MM.1S (cell line): ENCODE measurements around the gene BTBD1.
A peak's percentile ranks its signal among the peaks of the same experiment; 100 is the strongest.
"Not testable (repeated sequence)": the region's sequence is repeated elsewhere in the genome, so short reads cannot be mapped to it uniquely, and the experiment has no call there.

ENCODE experiments used
- DNase-seq: peaks from one replicate; pipeline ENCODE4 v3.0.0-alpha.2; 2015
- H2AFZ ChIP-seq: fragments of 300-600 bp; sonication (generic); 2 replicates; pipeline ENCODE4 v1.6.0; 2016; ENCODE audit warnings: antibody characterized with exemption, low read length
- H3F3A ChIP-seq: fragments of 300-600 bp; sonication (generic); 2 replicates; pipeline ENCODE4 v1.6.1; 2016; ENCODE audit warnings: mild to moderate bottlenecking, antibody characterized with exemption, low read length, moderate library complexity, mixed read lengths; ENCODE audit not compliant: insufficient read depth
- H3K27ac ChIP-seq: fragments of 300-600 bp; sonication (generic); 2 replicates; pipeline ENCODE4 v1.5.1; 2016; ENCODE audit warnings: mild to moderate bottlenecking, low read length
- H3K27me3 ChIP-seq: fragments of 300-600 bp; sonication (generic); replicated peaks from 2 replicates; pipeline ENCODE4 v1.6.0; 2016; ENCODE audit warnings: low read length; ENCODE audit not compliant: insufficient read depth
- H3K36me3 ChIP-seq: fragments of 300-600 bp; sonication (generic); replicated peaks from 2 replicates; pipeline ENCODE4 v1.6.1; 2016; ENCODE audit warnings: mild to moderate bottlenecking, low read length, mixed read lengths; ENCODE audit not compliant: insufficient read depth
- H3K4me1 ChIP-seq: fragments of 300-600 bp; sonication (generic); 2 replicates; pipeline ENCODE4 v1.6.1; 2016; ENCODE audit warnings: low read length, mixed read lengths
- H3K4me2 ChIP-seq: fragments of 300-600 bp; sonication (generic); 2 replicates; pipeline ENCODE4 v1.6.0; 2016; ENCODE audit warnings: low read depth, low read length
- H3K4me3 ChIP-seq: fragments of 300-600 bp; sonication (generic); 2 replicates; pipeline ENCODE4 v1.5.1; 2016; ENCODE audit warnings: low read length, mixed read lengths
- H3K79me2 ChIP-seq: fragments of 300-600 bp; sonication (generic); 2 replicates; pipeline ENCODE4 v1.6.1; 2016; ENCODE audit warnings: mixed run types, low read length, mixed read lengths
- H3K9ac ChIP-seq: fragments of 300-600 bp; sonication (generic); 2 replicates; pipeline ENCODE4 v1.6.1; 2016; ENCODE audit warnings: low read length, mixed read lengths
- H3K9me2 ChIP-seq: fragments of 300-600 bp; sonication (generic); replicated peaks from 2 replicates; pipeline ENCODE4 v1.6.1; 2016; ENCODE audit warnings: mild to moderate bottlenecking, low read length, mixed read lengths; ENCODE audit not compliant: insufficient read depth
- H3K9me3 ChIP-seq: fragments of 300-600 bp; sonication (generic); replicated peaks from 2 replicates; pipeline ENCODE4 v1.6.1; 2016; ENCODE audit warnings: mild to moderate bottlenecking, low read length, mixed read lengths; ENCODE audit not compliant: insufficient read depth
- H4K20me1 ChIP-seq: fragments of 300-600 bp; sonication (generic); 2 replicates; pipeline ENCODE4 v1.6.1; 2016; ENCODE audit warnings: mild to moderate bottlenecking, low read length, moderate library complexity, mixed read lengths; ENCODE audit not compliant: insufficient read depth
- EZH2 ChIP-seq: fragments of 300-600 bp; sonication (generic); optimal IDR thresholded peaks from 2 replicates; pipeline ENCODE3; 2017; ENCODE audit warnings: low read depth, mild to moderate bottlenecking, antibody characterized with exemption, low read length, mixed read lengths
- EZH2phosphoT487 ChIP-seq: fragments of 300-600 bp; sonication (generic); IDR thresholded peaks from 2 replicates; pipeline ENCODE4 v1.6.1; 2018; ENCODE audit warnings: antibody characterized with exemption, low read length
- TF ChIP-seq, protein P1 (sequence below): fragments of 300-600 bp; sonication (generic); IDR thresholded peaks from 2 replicates; pipeline ENCODE4 v1.5.1; 2016; ENCODE audit warnings: antibody characterized with exemption, low read length, mixed read lengths

BTBD1 gene

DNA sequence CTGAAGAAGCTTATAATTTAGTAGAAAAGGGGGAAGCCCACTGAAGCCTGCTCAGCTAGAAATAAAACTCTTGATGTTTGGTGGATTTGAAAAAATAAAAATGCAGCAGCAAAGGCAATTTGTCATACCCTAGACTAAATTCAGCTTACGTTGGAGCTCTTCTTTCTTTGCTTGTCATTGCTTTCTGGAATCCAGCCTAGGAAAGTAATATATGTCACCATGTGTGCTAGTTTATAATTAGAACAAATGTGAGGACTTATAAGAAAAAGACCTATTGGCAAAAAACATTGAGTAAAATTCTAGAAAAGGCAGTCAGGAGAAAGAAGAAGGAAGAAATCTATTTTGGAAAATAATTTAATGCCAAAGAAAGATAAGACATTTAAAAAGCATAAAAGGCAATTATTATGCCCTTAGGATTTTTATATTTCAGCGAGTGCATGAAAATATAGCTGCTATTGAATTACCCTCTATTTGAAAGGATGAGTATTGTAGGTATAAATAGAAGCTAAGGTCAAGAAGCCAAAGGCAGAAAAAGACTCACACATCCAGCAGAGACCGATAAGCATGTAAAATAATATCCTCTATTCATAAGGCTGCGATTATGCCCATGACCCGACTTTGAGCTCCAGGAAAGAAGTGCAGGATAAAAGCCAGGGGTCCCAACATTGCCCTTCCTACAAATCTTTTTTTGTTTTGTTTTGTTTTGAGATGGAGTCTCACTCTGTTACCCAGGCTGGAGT lies 10.6 kb upstream of the BTBD1 start:
- Histone ChIP-seq H3K4me2 (no peak overlapping the region), H3K9me2 (no peaks in the 10 kb centered on the region), H3K79me2 (no peaks in the 10 kb centered on the region), H3F3A (no peaks in the 10 kb centered on the region), H3K27ac (no peak overlapping the region), H2AFZ (no peak overlapping the region), H4K20me1 (no peaks in the 10 kb centered on the region), H3K27me3 (no peaks in the 10 kb centered on the region), H3K9me3 (no peaks in the 10 kb centered on the region), H3K4me3 (no peak overlapping the region), H3K4me1 (no peaks in the 10 kb centered on the region), H3K9ac (no peak overlapping the region), H3K36me3 (no peaks in the 10 kb centered on the region)
- no peak for TF ChIP-seq EZH2phosphoT487
- TF ChIP-seq, protein P1, sequence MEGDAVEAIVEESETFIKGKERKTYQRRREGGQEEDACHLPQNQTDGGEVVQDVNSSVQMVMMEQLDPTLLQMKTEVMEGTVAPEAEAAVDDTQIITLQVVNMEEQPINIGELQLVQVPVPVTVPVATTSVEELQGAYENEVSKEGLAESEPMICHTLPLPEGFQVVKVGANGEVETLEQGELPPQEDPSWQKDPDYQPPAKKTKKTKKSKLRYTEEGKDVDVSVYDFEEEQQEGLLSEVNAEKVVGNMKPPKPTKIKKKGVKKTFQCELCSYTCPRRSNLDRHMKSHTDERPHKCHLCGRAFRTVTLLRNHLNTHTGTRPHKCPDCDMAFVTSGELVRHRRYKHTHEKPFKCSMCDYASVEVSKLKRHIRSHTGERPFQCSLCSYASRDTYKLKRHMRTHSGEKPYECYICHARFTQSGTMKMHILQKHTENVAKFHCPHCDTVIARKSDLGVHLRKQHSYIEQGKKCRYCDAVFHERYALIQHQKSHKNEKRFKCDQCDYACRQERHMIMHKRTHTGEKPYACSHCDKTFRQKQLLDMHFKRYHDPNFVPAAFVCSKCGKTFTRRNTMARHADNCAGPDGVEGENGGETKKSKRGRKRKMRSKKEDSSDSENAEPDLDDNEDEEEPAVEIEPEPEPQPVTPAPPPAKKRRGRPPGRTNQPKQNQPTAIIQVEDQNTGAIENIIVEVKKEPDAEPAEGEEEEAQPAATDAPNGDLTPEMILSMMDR = no peak
- TF ChIP-seq EZH2 = no peak
- DNase-seq = no peak

DNA sequence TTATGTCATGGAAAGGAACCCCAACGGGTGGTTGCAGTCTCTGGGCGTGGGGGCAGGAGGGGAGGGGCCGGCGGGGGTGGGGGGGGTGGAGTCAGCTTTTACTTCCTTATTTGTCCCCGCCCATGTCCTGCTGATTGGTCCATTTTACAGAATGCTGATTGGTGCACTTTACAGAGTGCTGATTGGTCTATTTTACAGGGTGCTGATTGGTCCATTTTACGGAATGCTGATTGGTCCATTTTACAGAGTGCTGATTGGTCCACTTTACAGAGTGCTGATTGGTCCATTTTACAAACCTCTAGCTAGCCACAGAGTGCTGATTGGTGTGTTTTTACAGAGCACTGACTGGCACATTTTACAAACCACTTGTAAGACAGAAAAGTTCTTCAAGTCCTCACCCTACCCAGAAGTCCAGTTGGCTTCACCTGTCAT lies 2.2 kb upstream of the BTBD1 start:
- not testable (repeated sequence) for H3K9me2 ChIP-seq, H3K27ac ChIP-seq, H3K4me3 ChIP-seq, H3K27me3 ChIP-seq, H4K20me1 ChIP-seq, H3K4me2 ChIP-seq, H3K9ac ChIP-seq, H3K9me3 ChIP-seq, H3F3A ChIP-seq, H3K36me3 ChIP-seq, H2AFZ ChIP-seq
- H3K79me2 ChIP-seq = peaks cover 27% of the 10 kb centered on the region
- peak; percentile 32 for DNase-seq
- peaks cover 10% of the 10 kb centered on the region for H3K4me1 ChIP-seq

DNA sequence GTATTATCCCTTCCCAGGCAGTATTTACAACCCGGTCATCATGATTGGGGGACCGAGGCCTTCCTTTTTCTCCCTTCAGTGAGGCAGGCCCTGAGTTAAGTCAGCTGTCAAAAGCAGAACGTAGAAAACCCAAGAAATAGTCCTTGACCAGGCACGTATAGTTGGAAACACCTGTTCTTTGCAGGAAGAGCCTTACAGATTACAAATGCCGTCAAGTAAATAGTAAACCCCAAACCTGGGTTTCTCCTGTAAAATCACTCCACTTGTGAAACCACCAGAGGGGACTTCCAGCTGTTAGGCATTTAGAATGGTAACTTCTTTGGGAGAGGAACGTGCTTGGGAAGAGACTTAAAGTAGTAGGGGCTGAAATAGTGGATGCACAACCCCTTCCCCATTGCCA lies 1.0 kb upstream of the BTBD1 start:
- no peak overlapping the region for H3K4me2 ChIP-seq
- no peak overlapping the region for H3K4me3 ChIP-seq
- no peaks in the 10 kb centered on the region for H3K9me3 ChIP-seq
- H2AFZ ChIP-seq = peak overlapping the region; percentile 88
- H4K20me1 ChIP-seq = peaks cover 9% of the 10 kb centered on the region; the same call in 1 of the 2 replicates
- DNase-seq = no peak
- H3K36me3 ChIP-seq = no peaks in the 10 kb centered on the region
- H3K9me2 ChIP-seq = no peaks in the 10 kb centered on the region
- H3K27me3 ChIP-seq = no peaks in the 10 kb centered on the region
- peaks cover 39% of the 10 kb centered on the region for H3K79me2 ChIP-seq
- H3K4me1 ChIP-seq = peaks cover 21% of the 10 kb centered on the region
- peaks cover 8% of the 10 kb centered on the region; the same call in 1 of the 2 replicates for H3F3A ChIP-seq
- TF ChIP-seq EZH2 (no peak), EZH2phosphoT487 (no peak)
- TF ChIP-seq, protein P1 = no peak
- no peak overlapping the region for H3K9ac ChIP-seq
- no peak overlapping the region for H3K27ac ChIP-seq

DNA sequence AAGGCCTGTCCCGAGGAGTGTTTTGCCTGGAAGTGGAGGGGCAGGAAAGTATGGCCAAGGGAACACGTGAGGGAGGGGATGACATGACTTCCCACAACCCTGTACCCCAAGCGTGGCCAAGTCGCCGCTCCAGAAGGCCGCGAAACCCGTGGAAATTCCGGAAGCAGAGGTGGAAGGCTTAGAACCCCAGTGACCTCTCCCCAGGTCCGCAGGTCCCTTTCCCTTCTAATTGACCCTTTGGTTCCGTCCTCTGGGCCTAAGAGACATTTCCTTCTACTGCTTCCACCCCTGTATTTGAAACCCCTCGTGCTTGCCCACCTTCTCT lies 548 bp upstream of the BTBD1 start:
- Histone ChIP-seq H4K20me1 (peaks cover 9% of the 10 kb centered on the region; the same call in 1 of the 2 replicates), H3K9me2 (no peaks in the 10 kb centered on the region), H3K4me2 (peak overlapping the region; percentile 82), H3K36me3 (no peaks in the 10 kb centered on the region), H3K9me3 (no peaks in the 10 kb centered on the region), H3K4me1 (peaks cover 22% of the 10 kb centered on the region), H3K79me2 (peaks cover 44% of the 10 kb centered on the region), H3F3A (peaks cover 8% of the 10 kb centered on the region; the same call in 1 of the 2 replicates), H3K27me3 (no peaks in the 10 kb centered on the region), H3K27ac (no peak overlapping the region), H3K9ac (peak overlapping the region; percentile 88; the same call in 1 of the 2 replicates), H2AFZ (peak overlapping the region; percentile 88), H3K4me3 (peak overlapping the region; percentile 70)
- DNase-seq = no peak
- TF ChIP-seq, protein P1 = no peak
- TF ChIP-seq EZH2 (no peak), EZH2phosphoT487 (no peak)
